C4-2B (cell line): Measurements from ENCODE around the gene FOXP1.

ENCODE experiments used
- CTCF ChIP-seq: fragments of 450-650 bp; conservative IDR thresholded peaks from 2 replicates; pipeline ENCODE4 v1.5.1; 2017; ENCODE audit warnings: mild to moderate bottlenecking
- ZFX ChIP-seq: fragments of 450-650 bp; IDR thresholded peaks from 2 replicates; pipeline ENCODE4 v1.6.1; 2017

GRCh38 chr3:71476950-71477349 is 106.6 kb downstream of the FOXP1 start:
- TF ChIP-seq CTCF (no peak), ZFX (no peak)
